Right lobe of liver (tissue), 4 donors: ENCODE measurements around the gene POC1B.

Source experiments
- POLR2A ChIP-seq: fragments of 450-650 bp; IDR thresholded peaks from one replicate; pipeline ENCODE4 v1.6.1; 2017; ENCODE audit warnings: antibody characterized with exemption, mild to moderate bottlenecking
- TF ChIP-seq, protein P1 (sequence below), 4 donors: fragments of 200-600 bp in 3 of 4; fragments of 450-650 bp in 1 of 4; IDR thresholded peaks; one replicate each; pipeline versions ENCODE4 v1.5.1 to v1.8.0; 2016 to 2022; ENCODE audit warnings: antibody characterized with exemption in 4 of 4, mild to moderate bottlenecking in 2 of 4
- donor health status: DM: no; HTN: no; CAD: no.
- donor health status: DM: no; HTN: no; CAD: no.
- donor health status: DM: no; HTN: yes; CAD: no.

- TF ChIP-seq, protein P1, sequence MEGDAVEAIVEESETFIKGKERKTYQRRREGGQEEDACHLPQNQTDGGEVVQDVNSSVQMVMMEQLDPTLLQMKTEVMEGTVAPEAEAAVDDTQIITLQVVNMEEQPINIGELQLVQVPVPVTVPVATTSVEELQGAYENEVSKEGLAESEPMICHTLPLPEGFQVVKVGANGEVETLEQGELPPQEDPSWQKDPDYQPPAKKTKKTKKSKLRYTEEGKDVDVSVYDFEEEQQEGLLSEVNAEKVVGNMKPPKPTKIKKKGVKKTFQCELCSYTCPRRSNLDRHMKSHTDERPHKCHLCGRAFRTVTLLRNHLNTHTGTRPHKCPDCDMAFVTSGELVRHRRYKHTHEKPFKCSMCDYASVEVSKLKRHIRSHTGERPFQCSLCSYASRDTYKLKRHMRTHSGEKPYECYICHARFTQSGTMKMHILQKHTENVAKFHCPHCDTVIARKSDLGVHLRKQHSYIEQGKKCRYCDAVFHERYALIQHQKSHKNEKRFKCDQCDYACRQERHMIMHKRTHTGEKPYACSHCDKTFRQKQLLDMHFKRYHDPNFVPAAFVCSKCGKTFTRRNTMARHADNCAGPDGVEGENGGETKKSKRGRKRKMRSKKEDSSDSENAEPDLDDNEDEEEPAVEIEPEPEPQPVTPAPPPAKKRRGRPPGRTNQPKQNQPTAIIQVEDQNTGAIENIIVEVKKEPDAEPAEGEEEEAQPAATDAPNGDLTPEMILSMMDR (IDR thresholded peaks at IDR 0.05), result no peak
- TF ChIP-seq POLR2A, result no peak
Observed at GRCh38 chr12:89433634-89434033, 92.2 kb downstream of the POC1B start.
